Mammary epithelial cell (primary cell): Measurements from ENCODE around the gene STK16.

Experiments used
- CTCF ChIP-seq, 2 donors: IDR thresholded peaks in 1 of 2; conservative IDR thresholded peaks in 1 of 2; 2 replicates each; pipeline ENCODE4 v1.5.1; 2011 to 2012; ENCODE audit warnings: inconsistent platforms in 2 of 2, low read length in 2 of 2, mild to moderate bottlenecking in 2 of 2, control low read depth in 1 of 2, low read depth in 1 of 2; ENCODE audit not compliant: insufficient read depth in 1 of 2; ENCODE audit errors: extremely low read depth in 1 of 2
- EZH2 ChIP-seq: IDR thresholded peaks from 2 replicates; pipeline ENCODE4 v1.6.1; 2012; ENCODE audit warnings: low read length, inconsistent platforms, borderline replicate concordance

DNA sequence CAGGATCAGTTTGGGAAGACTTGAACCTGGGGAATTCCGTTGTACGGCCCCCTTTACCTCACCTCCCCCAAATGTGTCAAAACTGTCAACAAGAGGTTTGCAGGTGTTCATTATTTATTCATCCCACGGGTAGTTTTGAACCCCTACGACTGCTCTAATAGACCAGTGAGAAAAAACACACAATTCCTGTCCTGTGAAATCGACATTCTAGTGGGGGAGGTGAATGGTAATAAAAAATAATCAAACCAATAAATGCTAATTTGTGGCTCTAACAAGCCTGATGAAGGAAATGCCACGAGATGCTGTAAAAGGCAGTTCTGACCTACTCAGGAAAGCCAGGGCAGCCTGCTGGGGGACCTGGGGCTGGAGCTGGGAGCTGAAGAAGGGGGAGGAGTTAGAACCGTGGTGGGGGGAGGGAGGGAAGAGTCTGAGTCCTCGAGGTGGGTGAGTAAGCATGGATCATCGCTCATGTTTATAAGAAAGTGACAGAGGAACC lies 33.4 kb downstream of the STK16 start:
- TF ChIP-seq CTCF (conservative IDR thresholded peaks at IDR 0.05 in 1 of 2, IDR thresholded peaks at IDR 0.05 in 1 of 2; ENCODE audit: extremely low read depth in 1 of 2, insufficient read depth in 1 of 2, low read depth in 1 of 2, low read length in 2 of 2) (no peak), EZH2 (no peak)
